SKM-1 (cell line): ENCODE data around the gene ATE1.
"Not testable (repeated sequence)": the region's sequence is repeated elsewhere in the genome, so short reads cannot be mapped to it uniquely, and the experiment has no call there.

Source experiments
- DNase-seq: peaks from one replicate; lab custom pipeline; 2025; ENCODE audit not compliant: unreplicated experiment; lab: John Stamatoyannopoulos, UW

ATE1 gene

GRCh38 chr10:121702351-121703320 is 225.2 kb downstream of the ATE1 start:
- DNase-seq = no peak

- no peak for DNase-seq
Observed at GRCh38 chr10:121700416-121700815, 227.4 kb downstream of the ATE1 start.

GRCh38 chr10:121699703-121700102 is 228.1 kb downstream of the ATE1 start:
- DNase-seq = not testable (repeated sequence)

GRCh38 chr10:121698902-121699301 is 228.9 kb downstream of the ATE1 start:
- DNase-seq = no peak

DNA sequence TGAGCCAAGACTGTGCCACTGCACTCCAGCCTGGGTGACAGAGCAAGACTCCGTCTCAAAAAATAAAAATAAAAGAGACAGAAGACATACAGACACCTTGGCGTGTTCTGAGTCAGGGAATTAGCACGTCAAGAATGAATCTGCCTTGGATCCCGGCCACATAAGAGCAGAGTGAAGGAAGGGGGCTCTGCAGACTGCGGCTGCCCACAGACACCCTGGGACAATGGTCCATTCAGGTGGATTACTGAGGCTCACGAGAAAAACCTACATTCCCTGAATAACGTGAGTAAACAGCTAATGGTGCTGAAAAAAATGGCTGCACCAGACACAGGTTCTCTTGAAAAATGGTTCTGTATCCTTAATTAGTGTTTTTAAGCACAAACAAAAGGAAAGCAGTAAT is 229.5 kb downstream of the ATE1 start:
- DNase-seq = no peak

- no peak for DNase-seq
Observed at GRCh38 chr10:121696854-121697253, 231.0 kb downstream of the ATE1 start.

DNA sequence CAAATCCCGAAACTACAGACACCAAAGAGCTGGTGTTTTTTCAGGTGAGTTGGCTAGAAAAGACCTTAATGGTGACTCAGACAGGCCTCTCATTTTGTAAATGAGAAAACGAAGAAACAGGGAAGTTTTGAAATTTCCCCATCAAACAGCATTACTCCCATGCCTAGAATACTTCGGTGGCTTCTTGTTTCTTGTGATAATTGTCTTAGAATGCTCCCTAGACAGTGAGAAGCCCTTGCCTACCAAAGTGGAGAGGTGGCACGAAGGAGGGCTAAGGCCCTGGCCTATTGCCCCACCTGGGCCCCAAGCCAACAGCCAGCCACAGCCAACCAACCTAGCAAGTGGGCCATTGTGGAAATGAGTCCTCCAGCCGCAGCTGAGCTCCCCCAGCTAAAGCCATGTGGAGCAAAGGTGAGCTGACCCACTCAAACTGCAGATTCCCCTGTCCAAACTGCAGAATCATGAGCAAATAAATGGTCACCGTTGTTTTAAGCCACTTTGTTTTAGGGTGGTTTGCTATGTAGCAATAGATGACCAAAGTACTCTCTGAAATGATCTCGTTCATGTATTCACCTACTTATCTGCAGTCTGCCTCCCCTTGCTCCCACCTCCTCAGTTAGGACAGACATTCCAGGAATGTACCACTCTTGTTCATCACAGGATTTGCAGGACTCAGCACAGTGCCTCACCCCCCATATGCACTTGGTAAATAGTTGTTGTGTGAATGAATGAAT is 231.9 kb downstream of the ATE1 start:
- no peak for DNase-seq

DNA sequence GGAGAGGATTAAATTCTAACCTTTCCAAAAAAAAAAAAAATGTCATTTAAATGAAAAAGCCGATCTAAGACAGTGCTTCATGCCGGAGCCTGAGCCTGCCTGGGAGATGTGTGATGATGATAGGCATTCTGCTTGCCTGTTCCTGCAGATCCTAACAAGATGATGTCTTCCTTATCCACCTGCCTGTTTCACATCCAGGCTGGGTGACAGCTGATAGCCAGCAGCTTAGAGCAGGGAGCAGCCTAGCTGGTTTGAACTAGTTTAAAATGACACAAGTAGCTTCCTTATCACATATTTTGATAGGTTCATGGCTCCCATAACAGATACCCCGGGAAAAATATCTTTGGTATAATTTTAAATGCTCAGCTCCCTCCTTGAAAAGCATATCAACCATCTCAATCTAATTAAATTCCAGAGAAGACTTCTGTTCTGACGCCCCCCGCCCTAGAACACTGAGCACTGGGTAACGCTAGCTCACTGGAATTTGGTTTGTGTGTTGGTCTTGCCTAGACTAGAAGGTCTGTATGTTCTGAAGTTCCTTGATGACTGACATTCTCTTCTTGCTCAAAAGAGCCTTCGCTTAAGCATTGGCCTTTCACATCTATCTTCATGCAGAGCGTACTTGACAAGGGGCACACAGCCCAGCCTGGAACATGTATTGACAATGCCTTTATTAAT is 232.7 kb downstream of the ATE1 start:
- DNase-seq = no peak

- no peak for DNase-seq
Observed at GRCh38 chr10:121694327-121694965, 233.4 kb downstream of the ATE1 start.

- no peak for DNase-seq
Observed at GRCh38 chr10:121692626-121693025, 235.2 kb downstream of the ATE1 start.

DNA sequence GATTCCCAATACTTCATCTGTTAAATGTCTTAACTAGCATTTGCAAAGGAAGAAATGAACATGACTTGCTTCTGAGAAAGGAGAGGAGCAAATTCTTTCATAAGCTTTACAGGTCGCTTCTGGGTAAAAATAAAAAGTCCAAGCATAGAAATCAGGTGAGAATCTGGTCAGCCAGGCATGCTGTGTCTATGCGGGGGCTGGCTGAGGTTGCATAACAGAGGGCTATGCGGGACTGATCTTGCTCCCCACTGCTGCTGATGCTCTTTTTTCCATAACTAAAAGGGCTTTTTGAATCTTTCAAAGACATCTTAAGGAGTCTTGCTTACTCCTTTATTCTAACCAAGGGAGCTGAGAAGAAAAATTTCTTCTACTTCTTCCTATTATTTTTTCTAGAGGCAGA is 236.9 kb downstream of the ATE1 start:
- DNase-seq = no peak
